Dermis blood vessel endothelial cell (primary cell): ENCODE data around the gene EEF1A2. TPM values are rescaled to one million over a fixed set of nuclear protein-coding genes. Genes with fewer than 3 reads are reported as not detected.

Experiments used
- DNase-seq: peaks from one replicate; pipeline ENCODE4 v3.0.0; 2010
- total RNA-seq: library from RNA; depleted of rRNA; stranded (reverse); fragments of >200 nt; gene quantifications from 2 replicates; pipeline ENCODE4 v1.2.3, GENCODE V29; 2014

Gene EEF1A2
- total RNA-seq, 1 donor from 2014 or later = 5.3 TPM

GRCh38 chr20:63536997-63537524 is 38.2 kb upstream of the EEF1A2 start, which contains the start of gene PTK6:
Gene PTK6 (minus strand): TSS chr20:63537376. CDS start chr20:63537314, 62 bp downstream.
- DNase-seq = no peak

- DNase-seq = peak; percentile 45
These were observed 37.5 kb upstream of the EEF1A2 start for GRCh38 chr20:63536241-63536977.

GRCh38 chr20:63534831-63535651 is 36.2 kb upstream of the EEF1A2 start:
- peak; percentile 13 for DNase-seq

- no peak for DNase-seq
These were observed 35.5 kb upstream of the EEF1A2 start for GRCh38 chr20:63534427-63534830.

- no peak for DNase-seq
These were observed 35.0 kb upstream of the EEF1A2 start for GRCh38 chr20:63533871-63534393.

GRCh38 chr20:63533388-63533787 is 34.5 kb upstream of the EEF1A2 start:
- DNase-seq = no peak

GRCh38 chr20:63532449-63532971 is 33.6 kb upstream of the EEF1A2 start:
- no peak for DNase-seq

- no peak for DNase-seq
These were observed 33.0 kb upstream of the EEF1A2 start for GRCh38 chr20:63531686-63532448.

- no peak for DNase-seq
These were observed 31.9 kb upstream of the EEF1A2 start for GRCh38 chr20:63530788-63531160.

- no peak for DNase-seq
These were observed 31.2 kb upstream of the EEF1A2 start for GRCh38 chr20:63529861-63530787.

- no peak for DNase-seq
These were observed 30.4 kb upstream of the EEF1A2 start for GRCh38 chr20:63529180-63529860.

- DNase-seq = no peak
These were observed 28.3 kb upstream of the EEF1A2 start for GRCh38 chr20:63527184-63527583.

GRCh38 chr20:63525971-63526370 is 27.1 kb upstream of the EEF1A2 start:
- DNase-seq = no peak

- no peak for DNase-seq
These were observed 26.3 kb upstream of the EEF1A2 start for GRCh38 chr20:63525185-63525584.

- DNase-seq = no peak
These were observed 24.2 kb upstream of the EEF1A2 start for GRCh38 chr20:63522981-63523611.

- DNase-seq = no peak
These were observed 23.4 kb upstream of the EEF1A2 start for GRCh38 chr20:63522091-63522868.

- DNase-seq = peak; percentile 33
These were observed 22.7 kb upstream of the EEF1A2 start for GRCh38 chr20:63521602-63522001.

GRCh38 chr20:63520934-63521601 is 22.2 kb upstream of the EEF1A2 start:
- DNase-seq = peak; percentile 57

- peak; percentile 89 for DNase-seq
These were observed 21.6 kb upstream of the EEF1A2 start, which contains the start of gene PPDPF for GRCh38 chr20:63520504-63520933. Gene PPDPF (plus strand): TSS chr20:63520765. CDS start chr20:63521309, 544 bp downstream.
